Fibroblast of the aortic adventitia (primary cell): ENCODE data around the gene TMEM100. TPM values are rescaled to one million over a fixed set of nuclear protein-coding genes. Genes with fewer than 3 reads are reported as not detected.

ENCODE experiments used
- DNase-seq: peaks from one replicate; pipeline ENCODE4 v3.0.0-alpha.2; 2010; ENCODE audit warnings: low read depth
- H3K4me3 ChIP-seq: 2 replicates; pipeline ENCODE4 v1.5.1; 2011; ENCODE audit warnings: low read depth, mild to moderate bottlenecking, control low read depth, low read length, moderate library complexity
- total RNA-seq: library from RNA; depleted of rRNA; stranded (reverse); fragments of >200 nt; gene quantifications from 2 replicates; pipeline ENCODE4 v1.2.3, GENCODE V29; 2012; ENCODE audit warnings: low replicate concordance
- TF ChIP-seq, protein P1 (sequence below): IDR thresholded peaks from 2 replicates; pipeline ENCODE4 v1.5.1; 2011; ENCODE audit warnings: mild to moderate bottlenecking, low read length, control low read depth, inconsistent platforms; ENCODE audit not compliant: insufficient read depth

TMEM100 gene
- total RNA-seq, 1 donor: 2.1 TPM

DNA sequence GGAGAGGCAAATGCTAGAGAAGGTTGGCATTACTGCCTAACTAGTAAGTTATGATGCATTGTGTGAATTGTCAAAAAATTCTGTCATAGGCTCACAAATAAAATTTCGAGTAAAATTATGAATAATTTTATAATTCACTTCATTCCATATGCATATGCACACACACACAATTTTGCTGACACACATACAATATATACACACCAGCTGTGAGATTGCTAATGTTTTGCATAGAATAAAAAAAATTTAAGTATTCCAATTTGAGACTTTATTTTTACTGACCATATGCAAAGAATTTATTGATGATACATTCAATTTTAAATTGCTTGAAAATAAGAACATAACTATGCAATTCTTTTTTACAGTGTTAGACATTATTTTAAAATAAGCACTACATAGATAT, 6.8 kb upstream of the TMEM100 start:
- TF ChIP-seq, protein P1, sequence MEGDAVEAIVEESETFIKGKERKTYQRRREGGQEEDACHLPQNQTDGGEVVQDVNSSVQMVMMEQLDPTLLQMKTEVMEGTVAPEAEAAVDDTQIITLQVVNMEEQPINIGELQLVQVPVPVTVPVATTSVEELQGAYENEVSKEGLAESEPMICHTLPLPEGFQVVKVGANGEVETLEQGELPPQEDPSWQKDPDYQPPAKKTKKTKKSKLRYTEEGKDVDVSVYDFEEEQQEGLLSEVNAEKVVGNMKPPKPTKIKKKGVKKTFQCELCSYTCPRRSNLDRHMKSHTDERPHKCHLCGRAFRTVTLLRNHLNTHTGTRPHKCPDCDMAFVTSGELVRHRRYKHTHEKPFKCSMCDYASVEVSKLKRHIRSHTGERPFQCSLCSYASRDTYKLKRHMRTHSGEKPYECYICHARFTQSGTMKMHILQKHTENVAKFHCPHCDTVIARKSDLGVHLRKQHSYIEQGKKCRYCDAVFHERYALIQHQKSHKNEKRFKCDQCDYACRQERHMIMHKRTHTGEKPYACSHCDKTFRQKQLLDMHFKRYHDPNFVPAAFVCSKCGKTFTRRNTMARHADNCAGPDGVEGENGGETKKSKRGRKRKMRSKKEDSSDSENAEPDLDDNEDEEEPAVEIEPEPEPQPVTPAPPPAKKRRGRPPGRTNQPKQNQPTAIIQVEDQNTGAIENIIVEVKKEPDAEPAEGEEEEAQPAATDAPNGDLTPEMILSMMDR: no peak
- H3K4me3 ChIP-seq: no peak overlapping the region
- DNase-seq: no peak

DNA sequence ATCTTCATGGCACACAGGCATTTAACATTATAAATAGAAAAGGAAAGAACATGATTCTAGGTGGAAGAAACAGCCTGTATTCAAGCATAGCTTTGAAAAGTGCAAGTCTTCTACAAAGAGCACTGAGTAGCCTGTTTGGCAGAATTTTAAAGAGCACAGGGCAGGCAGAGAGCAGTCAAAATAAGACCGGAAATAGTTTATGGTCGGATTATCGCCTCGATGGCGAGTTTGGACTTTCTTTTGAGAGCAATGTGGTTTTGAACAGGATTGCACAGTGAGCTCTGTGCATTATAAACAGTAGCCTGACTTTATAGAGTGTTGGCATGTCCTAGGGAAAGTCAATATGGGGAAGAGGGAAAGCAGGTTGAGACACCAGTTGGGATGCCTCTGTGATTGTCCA, 6.2 kb upstream of the TMEM100 start:
- DNase-seq: peak; percentile 33
- no peak overlapping the region for H3K4me3 ChIP-seq
- TF ChIP-seq, protein P1: no peak

DNA sequence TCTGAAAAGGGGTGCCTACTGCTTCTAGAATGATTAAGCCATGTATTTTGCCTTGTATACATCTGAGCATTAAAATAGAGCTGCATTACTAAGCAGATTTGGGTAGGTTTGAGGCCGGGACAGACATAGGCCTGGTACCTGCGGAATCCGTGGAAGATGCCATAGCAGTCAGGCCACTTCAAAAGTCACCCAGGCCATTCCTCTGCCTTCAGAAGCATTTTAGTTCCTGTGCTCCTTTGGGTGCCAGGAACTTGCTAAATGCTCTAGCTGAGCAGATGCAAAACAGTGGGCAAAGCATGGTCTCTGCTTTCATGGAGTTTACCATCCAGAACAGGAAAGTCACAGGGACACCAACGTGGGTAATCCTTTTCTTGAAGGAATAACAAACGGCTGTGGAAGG, 5.7 kb upstream of the TMEM100 start:
- no peak for DNase-seq
- TF ChIP-seq, protein P1: no peak
- H3K4me3 ChIP-seq: no peak overlapping the region

DNA sequence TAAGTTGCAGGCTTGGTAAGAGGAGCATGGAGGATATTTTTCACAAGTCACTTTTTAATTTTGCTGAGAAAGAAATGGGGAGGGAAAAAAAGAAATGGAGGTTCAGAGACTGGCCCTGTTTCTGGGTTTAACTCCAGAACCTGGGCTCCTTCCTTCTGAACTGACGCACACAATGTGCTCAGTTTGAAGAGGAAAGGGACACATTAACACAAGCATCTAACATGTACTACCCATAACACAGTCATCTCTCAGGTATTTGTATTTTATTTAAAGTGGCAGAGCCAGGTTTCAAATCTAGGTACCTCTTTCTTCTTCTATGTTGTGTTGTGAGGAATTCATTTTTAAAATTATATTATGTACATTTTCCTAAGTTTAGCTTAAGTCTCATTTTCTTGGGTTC, 5.3 kb upstream of the TMEM100 start:
- TF ChIP-seq, protein P1: no peak
- DNase-seq: peak; percentile 23
- H3K4me3 ChIP-seq: no peak overlapping the region

DNA sequence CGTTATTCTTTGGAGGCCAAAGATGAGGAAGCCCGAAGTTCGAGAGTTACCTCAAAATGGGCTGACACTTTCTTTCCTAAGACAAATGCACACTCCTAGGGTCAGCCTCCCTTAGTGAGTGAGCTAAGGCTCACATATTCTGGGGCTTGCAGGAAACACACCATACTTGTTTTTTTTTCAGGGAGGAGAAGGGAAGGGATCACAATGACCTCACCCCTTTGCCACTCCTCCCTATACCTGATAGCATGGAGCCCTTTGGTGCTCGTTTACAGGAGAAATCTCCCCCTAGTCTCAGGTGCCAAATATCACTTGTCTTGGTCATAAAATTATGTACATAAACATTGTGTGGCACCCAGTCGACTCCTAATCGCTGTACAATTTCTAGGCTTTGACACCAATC, 4.6 kb upstream of the TMEM100 start:
- DNase-seq: no peak
- H3K4me3 ChIP-seq: no peak overlapping the region
- TF ChIP-seq, protein P1: no peak

DNA sequence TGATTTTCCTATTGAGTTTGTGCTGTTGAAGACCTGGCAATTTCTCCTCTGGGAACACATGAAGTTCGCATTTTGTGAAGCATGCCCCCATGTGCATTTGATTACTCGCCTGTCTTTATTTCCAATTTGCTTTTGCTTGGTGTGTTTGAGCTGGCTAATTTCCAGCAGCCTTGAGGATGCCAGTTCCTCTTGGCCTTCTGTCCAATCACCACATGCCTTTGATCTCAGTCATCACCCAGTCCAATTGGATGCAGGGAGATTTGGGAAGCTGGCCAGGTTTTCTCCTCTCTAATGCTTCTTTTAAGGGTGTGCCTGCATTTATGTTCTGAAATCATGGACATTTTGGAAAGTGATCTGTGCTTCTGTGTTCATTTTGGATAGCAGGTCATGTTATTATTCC, 3.8 kb upstream of the TMEM100 start:
- peak; percentile 100 for DNase-seq
- TF ChIP-seq, protein P1: no peak
- H3K4me3 ChIP-seq: no peak overlapping the region

DNA sequence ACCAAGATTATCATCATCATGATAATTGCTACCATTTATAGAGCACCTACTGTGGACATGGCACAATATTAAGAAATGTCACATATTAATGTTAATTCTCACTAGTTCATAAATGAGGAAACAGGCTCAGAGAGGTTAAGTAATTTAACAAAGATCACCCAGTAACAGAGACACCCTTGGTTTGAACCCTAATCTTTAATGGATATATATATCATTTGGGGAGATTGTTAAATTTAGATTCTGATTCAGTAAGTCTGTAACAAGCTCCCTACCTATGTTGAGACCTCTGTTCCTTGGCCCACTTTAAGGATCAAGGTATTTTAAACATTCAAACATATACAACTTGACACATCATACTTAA, 804 bp upstream of the TMEM100 start:
- no peak for DNase-seq
- TF ChIP-seq, protein P1: no peak
- no peak overlapping the region for H3K4me3 ChIP-seq
